ENCODE data around the gene PDK2. TPM values are rescaled to one million over a fixed set of nuclear protein-coding genes. Genes with fewer than 3 reads are reported as not detected.

PDK2 gene
- total and polyA plus RNA-seq, 2 experiments from 2014 or later, result 30.2 to 48.1 TPM

DNA sequence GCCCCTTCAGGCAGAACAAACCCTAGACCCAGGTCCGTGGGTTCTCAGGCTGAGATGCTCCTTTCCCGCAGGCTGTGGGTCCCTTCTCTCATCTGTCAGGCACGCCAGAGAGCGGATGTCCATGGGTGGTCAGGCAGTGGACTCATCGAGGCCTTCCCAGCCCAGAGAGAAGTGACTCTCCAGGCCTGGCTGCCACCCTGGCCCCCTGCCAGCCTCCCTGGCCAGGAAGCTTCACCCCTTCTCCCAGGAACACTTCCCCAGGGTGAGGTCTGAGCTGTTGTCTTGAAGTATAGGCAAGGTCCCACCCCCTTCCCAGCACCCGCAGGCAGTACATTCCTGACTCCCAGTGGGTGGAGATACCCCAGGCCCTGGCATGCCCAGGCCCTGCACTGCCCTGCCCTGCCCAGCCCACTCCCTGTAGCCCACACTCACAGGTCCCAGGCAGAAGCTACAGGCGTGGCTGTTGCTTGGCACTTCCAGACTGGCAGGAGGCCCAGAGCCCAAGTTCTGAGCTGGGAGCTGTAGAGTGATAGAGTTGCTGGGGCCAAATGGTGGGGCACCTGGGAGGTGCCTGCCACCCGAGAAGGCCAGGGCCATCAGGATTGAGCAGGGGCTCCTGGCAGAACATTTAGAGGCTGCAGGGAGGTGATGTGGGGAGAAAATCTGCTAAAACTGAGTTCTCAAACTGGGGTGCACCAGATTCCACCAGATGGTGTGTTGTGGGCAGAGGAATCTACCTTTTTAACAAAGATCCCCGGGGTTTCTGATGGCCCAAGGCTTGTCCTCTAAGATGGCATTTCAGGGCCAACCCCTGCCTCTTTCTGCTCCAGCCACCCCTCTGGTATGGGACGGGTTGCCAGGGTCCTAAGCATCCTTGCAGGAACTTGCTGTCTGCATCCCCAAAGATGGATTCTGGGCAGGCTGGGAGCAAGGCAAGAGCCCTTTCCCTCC lies 32.6 kb upstream of the PDK2 start:
- H3K27ac ChIP-seq, result peak overlapping the region; percentile 97
- peaks cover 7% of the 10 kb centered on the region for H3K36me3 ChIP-seq (ENCODE audit: low read depth)
- peak overlapping the region; percentile 83 for H3K9ac ChIP-seq
- peaks cover 77% of the 10 kb centered on the region for H3K79me2 ChIP-seq (ENCODE audit: insufficient read depth)
- peak; percentile 92 for DNase-seq
- H3K4me1 ChIP-seq (ENCODE audit: insufficient read depth), result peaks cover 98% of the 10 kb centered on the region
- WGBS, 2 experiments (ENCODE audit: low coverage in 1 of 2, low lambda C conversion rate in 2 of 2, missing lambda C conversion rate in 2 of 2), result 41 to 46% methylated on average over 10 of the region's 10 CpGs
- TF ChIP-seq EZH2 (IDR thresholded peaks at IDR 0.05; ENCODE audit: insufficient read depth, poor library complexity, severe bottlenecking) (no peak), EZH2phosphoT487 (IDR thresholded peaks at IDR 0.05; ENCODE audit: insufficient read depth, low read depth) (no peak)
- H4K20me1 ChIP-seq (ENCODE audit: insufficient read depth), result no peaks in the 10 kb centered on the region
- in situ Hi-C loops (cut with MboI), result no loop called here
- H3K9me2 ChIP-seq (ENCODE audit: insufficient read depth), result no peaks in the 10 kb centered on the region
- peak overlapping the region; percentile 24 for H3K4me3 ChIP-seq
- H3K4me2 ChIP-seq (ENCODE audit: unreplicated experiment), result peak overlapping the region; percentile 90
- no peak overlapping the region for H2AFZ ChIP-seq
- no peaks in the 10 kb centered on the region for H3K9me3 ChIP-seq (ENCODE audit: low read depth)
- no peaks in the 10 kb centered on the region for H3K27me3 ChIP-seq (replicated peaks; ENCODE audit: insufficient read depth)
- H3F3A ChIP-seq (ENCODE audit: insufficient read depth), result peaks cover 86% of the 10 kb centered on the region

DNA sequence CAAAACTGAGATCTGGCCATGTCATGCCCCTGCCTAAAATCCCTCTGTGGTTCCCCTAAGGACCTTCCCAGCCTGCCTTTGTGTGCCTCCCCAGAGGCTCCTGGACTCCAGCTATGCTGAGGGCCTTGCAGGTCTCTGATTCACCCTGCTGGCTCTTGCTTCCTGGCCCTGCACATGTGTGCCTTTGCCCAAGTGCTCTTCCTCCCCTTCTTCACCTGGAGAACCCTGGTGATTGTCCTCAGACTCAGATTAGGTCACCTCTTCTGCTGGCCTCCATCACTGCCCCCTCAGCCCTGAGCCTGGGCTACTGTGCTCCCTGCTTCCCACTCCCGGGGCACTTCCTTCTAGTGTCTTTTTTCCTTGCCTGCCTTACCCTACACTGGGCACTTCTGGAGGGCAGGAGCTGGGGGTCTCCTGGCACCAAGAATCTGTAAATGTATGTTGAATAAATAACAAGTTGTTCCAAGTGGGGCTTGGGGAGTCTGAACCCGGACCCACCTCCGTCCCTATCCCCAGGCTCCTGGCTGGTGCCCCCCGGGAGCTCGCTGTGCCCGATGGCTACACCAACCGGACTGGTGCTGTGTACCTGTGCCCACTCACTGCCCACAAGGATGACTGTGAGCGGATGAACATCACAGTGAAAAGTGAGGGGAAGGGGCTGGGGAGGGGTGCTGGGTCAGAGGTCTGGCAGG lies 31.4 kb upstream of the PDK2 start:
- H3K9ac ChIP-seq, result peak overlapping the region; percentile 83
- peaks cover 76% of the 10 kb centered on the region for H3K79me2 ChIP-seq (ENCODE audit: insufficient read depth)
- no peaks in the 10 kb centered on the region for H3K9me2 ChIP-seq (ENCODE audit: insufficient read depth)
- H3K9me3 ChIP-seq (ENCODE audit: low read depth), result no peaks in the 10 kb centered on the region
- peak; percentile 82 for DNase-seq
- H3K27ac ChIP-seq, result peak overlapping the region; percentile 97
- no peaks in the 10 kb centered on the region for H3K27me3 ChIP-seq (replicated peaks; ENCODE audit: insufficient read depth)
- no peak overlapping the region for H3K4me3 ChIP-seq
- H3K4me1 ChIP-seq (ENCODE audit: insufficient read depth), result peaks cover 88% of the 10 kb centered on the region
- no peak for TF ChIP-seq EZH2 (IDR thresholded peaks at IDR 0.05; ENCODE audit: insufficient read depth, poor library complexity, severe bottlenecking)
- no peak for TF ChIP-seq EZH2phosphoT487 (IDR thresholded peaks at IDR 0.05; ENCODE audit: insufficient read depth, low read depth)
- in situ Hi-C loops (cut with MboI), result no loop called here
- H3K36me3 ChIP-seq (ENCODE audit: low read depth), result peaks cover 16% of the 10 kb centered on the region
- WGBS, 2 experiments (ENCODE audit: low coverage in 1 of 2, low lambda C conversion rate in 2 of 2, missing lambda C conversion rate in 2 of 2), result 96 to 98% methylated on average over 8 of the region's 8 CpGs
- no peaks in the 10 kb centered on the region for H4K20me1 ChIP-seq (ENCODE audit: insufficient read depth)
- H3K4me2 ChIP-seq (ENCODE audit: unreplicated experiment), result peak overlapping the region; percentile 90
- peaks cover 76% of the 10 kb centered on the region for H3F3A ChIP-seq (ENCODE audit: insufficient read depth)
- no peak overlapping the region for H2AFZ ChIP-seq

DNA sequence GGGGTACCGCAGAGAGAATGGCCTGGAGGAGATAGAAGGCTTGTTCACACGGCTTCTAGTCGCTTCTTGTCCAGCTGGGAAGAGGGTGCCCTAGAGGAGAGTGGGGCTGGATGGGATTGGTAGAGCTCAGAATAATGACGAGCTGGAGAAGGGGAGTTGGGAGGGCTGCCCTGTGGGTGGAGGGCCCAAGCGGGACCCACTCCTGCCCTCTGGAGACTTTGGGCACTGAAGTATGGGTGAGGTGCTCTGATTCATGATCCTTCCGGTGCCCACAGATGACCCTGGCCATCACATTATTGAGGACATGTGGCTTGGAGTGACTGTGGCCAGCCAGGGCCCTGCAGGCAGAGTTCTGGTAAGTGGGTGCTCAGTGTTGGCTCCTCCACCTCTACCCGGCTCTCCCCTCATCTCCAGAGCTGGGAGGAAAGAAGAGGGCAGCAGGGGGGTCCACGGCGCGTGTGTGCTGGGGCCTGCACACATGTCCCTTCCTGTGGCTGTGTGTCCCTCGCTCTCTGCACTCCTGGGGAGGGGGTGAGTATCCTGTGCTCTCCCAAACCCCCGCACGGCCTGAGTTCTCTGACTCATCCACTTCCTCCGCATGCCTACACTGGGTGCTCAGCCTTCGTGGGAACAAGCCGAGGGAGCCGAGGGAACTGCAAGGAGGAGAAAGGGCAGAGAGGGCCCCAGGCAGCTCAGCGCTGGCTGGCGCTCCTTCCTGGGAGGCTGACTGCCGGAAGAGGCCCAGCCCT lies 30.7 kb upstream of the PDK2 start:
- H4K20me1 ChIP-seq (ENCODE audit: insufficient read depth), result no peaks in the 10 kb centered on the region
- 18 to 20% methylated on average over 20 of the region's 20 CpGs for WGBS, 2 experiments (ENCODE audit: low coverage in 1 of 2, low lambda C conversion rate in 2 of 2, missing lambda C conversion rate in 2 of 2)
- H3K79me2 ChIP-seq (ENCODE audit: insufficient read depth), result peaks cover 75% of the 10 kb centered on the region
- H3K27me3 ChIP-seq (replicated peaks; ENCODE audit: insufficient read depth), result no peaks in the 10 kb centered on the region
- H3F3A ChIP-seq (ENCODE audit: insufficient read depth), result peaks cover 73% of the 10 kb centered on the region
- DNase-seq, result peak; percentile 99
- no peaks in the 10 kb centered on the region for H3K9me3 ChIP-seq (ENCODE audit: low read depth)
- 0 out of 2 replicates have a peak overlapping the region, but pooled peaks have one; percentile 7 for H2AFZ ChIP-seq
- TF ChIP-seq EZH2 (IDR thresholded peaks at IDR 0.05; ENCODE audit: insufficient read depth, poor library complexity, severe bottlenecking), result no peak
- TF ChIP-seq EZH2phosphoT487 (IDR thresholded peaks at IDR 0.05; ENCODE audit: insufficient read depth, low read depth), result no peak
- peak overlapping the region; percentile 90 for H3K4me2 ChIP-seq (ENCODE audit: unreplicated experiment)
- H3K4me3 ChIP-seq, result peak overlapping the region; percentile 23
- peaks cover 80% of the 10 kb centered on the region for H3K4me1 ChIP-seq (ENCODE audit: insufficient read depth)
- H3K9ac ChIP-seq, result peak overlapping the region; percentile 83
- in situ Hi-C loops (cut with MboI), result no loop called here
- peaks cover 22% of the 10 kb centered on the region for H3K36me3 ChIP-seq (ENCODE audit: low read depth)
- no peaks in the 10 kb centered on the region for H3K9me2 ChIP-seq (ENCODE audit: insufficient read depth)
- peak overlapping the region; percentile 97 for H3K27ac ChIP-seq

DNA sequence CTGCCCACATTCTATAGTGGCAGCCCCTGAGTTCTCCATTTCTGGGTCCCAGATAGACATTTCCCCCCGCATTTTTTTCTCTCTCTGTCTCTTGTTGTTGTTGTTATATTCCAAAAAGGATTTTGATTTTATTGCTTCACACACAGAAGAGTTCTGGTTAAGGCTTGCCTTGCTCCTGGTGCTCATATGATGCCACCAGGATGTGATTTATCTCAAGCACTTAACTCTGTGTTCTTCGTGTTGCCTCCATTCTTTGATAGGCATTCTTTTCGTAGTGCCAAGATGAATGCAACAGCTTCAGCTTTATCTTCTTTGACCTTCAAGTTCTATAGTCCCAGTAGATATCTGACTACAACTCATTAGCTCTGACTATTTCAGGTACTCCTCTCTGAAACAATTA lies 30.1 kb upstream of the PDK2 start:
- TF ChIP-seq EZH2 (IDR thresholded peaks at IDR 0.05; ENCODE audit: insufficient read depth, poor library complexity, severe bottlenecking), result no peak
- TF ChIP-seq EZH2phosphoT487 (IDR thresholded peaks at IDR 0.05; ENCODE audit: insufficient read depth, low read depth), result no peak
- H3K36me3 ChIP-seq (ENCODE audit: low read depth), result peaks cover 29% of the 10 kb centered on the region
- peaks cover 74% of the 10 kb centered on the region for H3K4me1 ChIP-seq (ENCODE audit: insufficient read depth)

More for the DNA sequence above, 30.1 kb upstream of the PDK2 start:
- peak overlapping the region; percentile 23 for H3K4me3 ChIP-seq
- no peaks in the 10 kb centered on the region for H3K27me3 ChIP-seq (replicated peaks; ENCODE audit: insufficient read depth)
- no peak for DNase-seq
- H3K27ac ChIP-seq, result peak overlapping the region; percentile 97
- H2AFZ ChIP-seq, result 0 out of 2 replicates have a peak overlapping the region, but pooled peaks have one; percentile 7
- peak overlapping the region; percentile 77 for H3K4me2 ChIP-seq (ENCODE audit: unreplicated experiment)
- 50 to 54% methylated on average over 3 of the region's 3 CpGs for WGBS, 2 experiments (ENCODE audit: low coverage in 1 of 2, low lambda C conversion rate in 2 of 2, missing lambda C conversion rate in 2 of 2)
- no peaks in the 10 kb centered on the region for H3K9me3 ChIP-seq (ENCODE audit: low read depth)
- H3K9ac ChIP-seq, result peak overlapping the region; percentile 83
- H3K79me2 ChIP-seq (ENCODE audit: insufficient read depth), result peaks cover 75% of the 10 kb centered on the region
- peaks cover 70% of the 10 kb centered on the region for H3F3A ChIP-seq (ENCODE audit: insufficient read depth)
- in situ Hi-C loops (cut with MboI), result no loop called here
- no peaks in the 10 kb centered on the region for H4K20me1 ChIP-seq (ENCODE audit: insufficient read depth)
- no peaks in the 10 kb centered on the region for H3K9me2 ChIP-seq (ENCODE audit: insufficient read depth)

Measured in GM23248 (cell line).